HG02938 (cell line): ENCODE measurements around the gene ADAMTSL2.

ENCODE experiments used
- ATAC-seq: cut with Tn5 transposase; IDR thresholded peaks from one replicate; pipeline ENCODE4 v1.9.1; 2021; ENCODE audit warnings: mild to moderate bottlenecking, moderate library complexity; ENCODE audit not compliant: unreplicated experiment

ADAMTSL2 gene

GRCh38 chr9:133516256-133516960 is 18.1 kb upstream of the ADAMTSL2 start:
- ATAC-seq: no peak

GRCh38 chr9:133516961-133517350 is 17.5 kb upstream of the ADAMTSL2 start:
- ATAC-seq: no peak

- no peak for ATAC-seq
Observed at GRCh38 chr9:133517711-133518110, 16.8 kb upstream of the ADAMTSL2 start.

GRCh38 chr9:133518200-133518599 is 16.3 kb upstream of the ADAMTSL2 start:
- no peak for ATAC-seq

- ATAC-seq: no peak
Observed at GRCh38 chr9:133518706-133519449, 15.6 kb upstream of the ADAMTSL2 start.

GRCh38 chr9:133519693-133520092 is 14.8 kb upstream of the ADAMTSL2 start:
- ATAC-seq: no peak

- no peak for ATAC-seq
Observed at GRCh38 chr9:133520121-133520835, 14.2 kb upstream of the ADAMTSL2 start.

GRCh38 chr9:133521122-133522072 is 13.1 kb upstream of the ADAMTSL2 start:
- no peak for ATAC-seq

GRCh38 chr9:133522073-133522910 is 12.2 kb upstream of the ADAMTSL2 start:
- ATAC-seq: no peak

GRCh38 chr9:133523106-133523505 is 11.4 kb upstream of the ADAMTSL2 start:
- no peak for ATAC-seq

- ATAC-seq: no peak
Observed at GRCh38 chr9:133524146-133524545, 10.4 kb upstream of the ADAMTSL2 start.

GRCh38 chr9:133524679-133525228 is 9.8 kb upstream of the ADAMTSL2 start, which contains the start of gene MYMK:
MYMK (minus strand) TSS chr9:133524959; CDS start chr9:133524844, 115 bp downstream.
- no peak for ATAC-seq

- ATAC-seq: no peak
Observed at GRCh38 chr9:133525677-133526076, 8.8 kb upstream of the ADAMTSL2 start.

- ATAC-seq: no peak
Observed at GRCh38 chr9:133526721-133527321, 7.7 kb upstream of the ADAMTSL2 start.

GRCh38 chr9:133527444-133527920 is 7.0 kb upstream of the ADAMTSL2 start:
- ATAC-seq: no peak

- ATAC-seq: no peak
Observed at GRCh38 chr9:133528001-133528875, 6.3 kb upstream of the ADAMTSL2 start.

GRCh38 chr9:133528876-133529241 is 5.6 kb upstream of the ADAMTSL2 start:
- no peak for ATAC-seq

GRCh38 chr9:133529457-133529856 is 5.0 kb upstream of the ADAMTSL2 start:
- no peak for ATAC-seq
